Activated CD4-positive, alpha-beta T cell treated with anti-CD3 and anti-CD28 coated beads, Interleukin-2, amount 10 ng/mL, durations not matched to agents 7 days and 5 days (primary cell): ENCODE measurements around the gene BBX. TPM values are rescaled to one million over a fixed set of nuclear protein-coding genes. Genes with fewer than 3 reads are reported as not detected.

Source experiments
- CTCF ChIA-PET: fragments of 350-600 bp; sonication (Branson Sonifier 250); formaldehyde crosslinking; loops from one replicate; lab custom pipeline; 2021; ENCODE audit warnings: antibody characterized with exemption; lab: Charles Lee
- POLR2A ChIA-PET: fragments of 350-600 bp; sonication (Branson Sonifier 250); formaldehyde crosslinking; loops from one replicate; lab custom pipeline; 2021; ENCODE audit warnings: antibody characterized with exemption; lab: Charles Lee
- DNase-seq: peaks from one replicate; pipeline ENCODE4 v3.0.0-alpha.2; 2020
- H3K27ac Mint-ChIP-seq: one replicate; pipeline ENCODE4 v1.8.0; 2021; ENCODE audit warnings: mild to moderate bottlenecking, moderate library complexity, mixed read lengths
- H3K27me3 Mint-ChIP-seq: one replicate; pipeline ENCODE4 v1.8.0; 2021; ENCODE audit warnings: mixed read lengths
- H3K36me3 Mint-ChIP-seq: one replicate; pipeline ENCODE4 v1.8.0; 2021; ENCODE audit warnings: low read depth, mixed read lengths
- H3K4me1 Mint-ChIP-seq: one replicate; pipeline ENCODE4 v1.8.0; 2021; ENCODE audit warnings: mixed read lengths
- H3K4me3 Mint-ChIP-seq: one replicate; pipeline ENCODE4 v1.8.0; 2021; ENCODE audit warnings: mild to moderate bottlenecking, moderate library complexity, mixed read lengths
- H3K9me3 Mint-ChIP-seq: one replicate; pipeline ENCODE4 v1.8.0; 2021; ENCODE audit warnings: mixed read lengths
- total RNA-seq, 2 experiments: library from RNA; stranded (reverse); gene quantifications; one replicate each; pipeline ENCODE4 v1.2.3, GENCODE V29; 2021

The BBX gene
- total RNA-seq, 2 experiments from 2014 or later: 35.0 to 45.4 TPM

GRCh38 chr3:107857854-107858253 lies 335.1 kb downstream of the BBX start:
- H3K4me1 Mint-ChIP-seq: no peaks in the 10 kb centered on the region
- H3K27me3 Mint-ChIP-seq: peaks cover 2% of the 10 kb centered on the region
- H3K9me3 Mint-ChIP-seq: no peaks in the 10 kb centered on the region
- CTCF ChIA-PET: interaction anchor here (1.6 to 1.9 kb wide), 2 partner anchors 9 to 12 kb away, joined by 4 read pairs; no protein-coding TSS in a partner anchor
- H3K27ac Mint-ChIP-seq: no peak overlapping the region
- no peak for DNase-seq
- POLR2A ChIA-PET: no interaction called here
- no peak overlapping the region for H3K4me3 Mint-ChIP-seq
- H3K36me3 Mint-ChIP-seq: no peaks in the 10 kb centered on the region

- Mint-ChIP-seq H3K9me3 (no peaks in the 10 kb centered on the region), H3K4me3 (no peak overlapping the region), H3K36me3 (no peaks in the 10 kb centered on the region), H3K27me3 (peaks cover 2% of the 10 kb centered on the region), H3K27ac (no peak overlapping the region), H3K4me1 (no peaks in the 10 kb centered on the region)
- ChIA-PET POLR2A (no interaction called here), CTCF (interaction anchor here (0.6 to 1.9 kb wide), 3 partner anchors 8 to 1558 kb away, joined by 3 to 4 read pairs (median 4); no protein-coding TSS in a partner anchor)
- DNase-seq: no peak
These were observed 336.1 kb downstream of the BBX start for GRCh38 chr3:107858876-107859275.

Other genes with a start within 250 kb of the BBX start
- gene CCDC54, start 145.5 kb upstream of the BBX start, total RNA-seq: not detected